IPS-NIHi11 (cell line): ENCODE data around the gene NUP93.

Source experiments
- DNase-seq: peaks from one replicate; pipeline ENCODE4 v3.0.0; 2012; ENCODE audit warnings: mixed read lengths, low spot score

NUP93 gene

GRCh38 chr16:56743840-56744239 lies 13.9 kb downstream of the NUP93 start:
- peak; percentile 14 for DNase-seq

DNA sequence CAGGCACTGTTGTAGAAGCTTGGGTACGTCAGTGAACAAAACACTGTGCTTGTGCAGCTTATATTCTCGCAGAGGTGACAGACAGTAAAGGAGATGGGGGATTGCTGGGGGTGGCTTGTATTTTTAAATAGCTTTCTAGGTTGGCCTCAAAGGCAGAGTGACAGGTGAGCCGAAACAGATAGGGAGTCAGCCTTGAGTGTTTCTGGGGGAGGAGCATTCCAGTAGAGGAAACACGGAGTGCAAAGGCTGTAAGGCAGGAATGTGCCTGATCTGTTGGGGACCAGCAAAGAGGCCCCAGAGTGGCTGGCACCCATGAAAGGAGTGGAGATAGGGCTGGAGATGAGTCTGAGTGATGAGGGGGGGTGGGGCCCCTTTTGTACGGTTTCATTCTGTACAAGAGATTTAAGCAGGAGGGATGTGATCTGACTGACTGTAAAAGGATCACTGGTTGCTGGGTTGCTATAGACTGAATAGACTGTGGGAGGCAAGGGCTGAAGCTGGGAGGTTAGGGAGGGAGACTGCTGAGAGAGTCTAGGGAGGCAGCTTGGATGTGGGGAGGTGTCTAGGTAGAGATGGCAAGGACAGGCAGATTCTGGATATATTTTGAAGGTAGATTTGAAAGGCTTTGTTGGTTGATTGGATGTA lies 15.2 kb downstream of the NUP93 start:
- DNase-seq, result peak; percentile 12

DNA sequence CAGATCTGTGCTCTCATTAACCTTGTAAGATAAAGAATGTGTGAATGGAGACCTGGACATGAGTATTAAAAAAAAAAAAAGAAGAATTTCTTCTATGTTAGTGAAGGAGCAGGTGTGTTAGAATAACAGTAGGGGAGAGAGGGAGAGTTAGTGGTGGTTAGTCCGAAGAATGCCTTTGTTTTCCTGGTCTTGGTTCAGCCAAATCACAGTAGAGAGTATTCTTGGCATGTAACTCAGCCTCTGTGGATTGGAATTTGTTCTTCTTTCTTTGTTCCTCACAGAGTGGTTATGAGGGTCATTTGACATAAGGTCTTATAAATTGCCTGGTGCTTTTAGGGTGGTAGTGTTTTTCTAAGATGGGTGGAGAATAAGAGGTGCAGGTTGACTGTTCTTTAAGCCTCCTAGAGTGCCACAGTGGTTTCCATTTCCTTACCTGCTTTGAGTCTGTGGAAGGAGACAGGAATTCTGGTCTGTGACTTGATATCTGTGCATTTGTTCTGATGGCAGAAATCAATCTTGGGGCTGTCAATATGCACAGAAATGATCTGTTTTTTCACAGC lies 17.6 kb downstream of the NUP93 start:
- DNase-seq, result peak; percentile 16

DNA sequence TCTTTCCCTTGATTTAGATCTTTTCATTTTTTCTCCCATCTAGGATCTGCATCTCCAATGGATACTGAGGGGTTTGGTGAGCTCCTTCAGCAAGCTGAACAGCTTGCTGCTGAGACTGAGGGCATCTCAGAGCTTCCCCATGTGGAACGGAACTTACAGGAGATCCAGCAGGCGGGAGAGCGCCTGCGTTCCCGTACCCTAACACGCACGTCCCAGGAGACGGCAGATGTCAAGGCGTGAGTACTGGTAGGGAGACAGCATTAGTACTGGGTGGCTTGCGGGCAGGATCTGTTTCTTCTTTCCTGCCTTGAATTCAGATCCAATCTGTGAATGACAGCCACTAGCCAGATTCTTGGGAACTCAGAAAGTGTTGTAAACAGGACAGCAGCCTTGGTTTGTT lies 18.3 kb downstream of the NUP93 start:
- DNase-seq, result no peak

DNA sequence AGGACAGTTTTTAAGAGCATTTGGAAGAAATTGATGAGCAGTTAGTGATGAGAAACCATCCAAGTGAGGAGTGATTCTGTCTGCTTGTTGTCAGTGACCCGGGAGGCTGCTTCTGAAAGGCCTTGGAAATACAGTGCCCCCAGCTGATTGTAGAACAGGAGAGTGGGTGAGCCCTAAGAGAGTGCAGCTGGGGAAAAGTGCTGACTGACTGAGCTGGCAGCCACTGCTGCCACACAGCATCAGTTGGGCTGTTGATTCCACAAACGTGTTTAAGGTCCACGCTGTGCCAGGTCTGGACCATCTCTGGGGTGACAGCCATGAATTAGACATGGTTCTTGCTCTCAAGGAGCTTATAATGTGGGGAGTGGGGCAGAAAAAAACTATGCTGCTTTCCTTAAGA lies 18.9 kb downstream of the NUP93 start:
- no peak for DNase-seq

- DNase-seq, result no peak
These were observed 20.0 kb downstream of the NUP93 start for GRCh38 chr16:56749672-56750491.

- no peak for DNase-seq
These were observed 23.5 kb downstream of the NUP93 start for GRCh38 chr16:56753410-56753809.

DNA sequence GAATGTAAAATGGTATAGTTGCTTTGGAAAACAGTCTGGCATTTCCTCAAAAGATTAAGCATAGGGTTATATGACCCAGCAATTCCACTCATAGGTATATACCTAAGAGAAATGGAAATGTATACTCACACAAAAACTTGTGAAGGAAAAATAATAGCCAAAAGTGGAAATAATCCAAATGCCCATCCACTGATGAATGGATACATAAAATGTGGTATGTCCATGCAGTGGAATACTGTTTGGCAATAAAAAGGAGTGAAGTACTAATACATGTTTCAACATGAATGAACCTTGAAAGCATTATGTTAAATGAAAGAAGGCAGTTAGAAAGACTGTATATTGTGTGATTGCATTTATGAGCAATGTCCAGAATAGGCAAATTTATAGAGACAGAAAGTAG lies 25.1 kb downstream of the NUP93 start:
- DNase-seq, result no peak

GRCh38 chr16:56758432-56758831 lies 28.5 kb downstream of the NUP93 start:
- DNase-seq, result no peak

DNA sequence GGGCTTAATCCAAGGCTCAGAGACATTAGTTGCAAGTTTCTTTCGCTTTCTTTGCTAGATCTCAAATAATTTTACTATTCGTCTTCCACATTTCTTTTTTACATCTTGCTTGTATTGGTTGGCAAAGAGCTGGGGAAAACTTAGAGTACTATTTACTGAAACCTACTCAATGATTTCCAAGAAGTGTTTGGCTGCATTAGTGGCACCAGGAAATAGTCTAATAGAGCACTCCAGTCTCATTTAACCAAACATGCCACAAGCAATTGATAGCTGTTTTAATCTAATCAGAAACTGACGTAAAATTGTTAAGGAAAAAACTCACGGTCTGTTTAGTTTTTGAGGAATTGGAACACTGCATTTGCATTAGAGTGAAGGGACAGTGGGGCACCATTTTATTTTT lies 29.0 kb downstream of the NUP93 start:
- no peak for DNase-seq

DNA sequence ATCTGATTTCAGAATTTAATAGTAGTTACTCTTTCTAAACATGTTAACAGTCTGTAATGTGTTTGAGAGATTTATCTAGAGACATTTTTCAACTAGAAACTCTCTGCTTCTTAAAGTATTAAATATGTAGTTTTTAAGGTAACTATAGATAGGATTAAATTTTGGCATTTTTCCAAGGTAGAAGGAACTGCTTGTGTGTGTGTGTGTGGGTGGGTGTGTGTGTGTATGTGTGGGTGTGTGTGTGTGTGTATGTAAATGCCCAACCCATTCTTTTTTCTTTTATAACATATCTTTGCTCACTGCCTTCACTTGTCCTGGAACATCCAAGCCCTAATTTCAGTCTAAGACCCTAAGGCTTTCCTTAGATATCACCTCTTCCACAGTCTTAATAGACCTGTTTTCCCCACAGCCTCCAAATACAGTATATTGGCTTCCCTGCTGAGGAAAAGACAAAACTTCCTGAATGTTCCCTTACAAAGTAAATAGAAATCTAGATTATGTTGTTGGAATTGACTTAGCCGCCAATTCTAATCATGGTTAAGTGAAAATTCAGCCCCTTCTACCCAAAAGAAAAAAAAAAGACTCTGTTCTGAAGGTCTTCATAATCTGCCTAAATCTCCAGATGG lies 33.5 kb downstream of the NUP93 start:
- no peak for DNase-seq

- no peak for DNase-seq
These were observed 34.9 kb downstream of the NUP93 start for GRCh38 chr16:56764835-56765234.

GRCh38 chr16:56765949-56766348 lies 36.0 kb downstream of the NUP93 start:
- no peak for DNase-seq

DNA sequence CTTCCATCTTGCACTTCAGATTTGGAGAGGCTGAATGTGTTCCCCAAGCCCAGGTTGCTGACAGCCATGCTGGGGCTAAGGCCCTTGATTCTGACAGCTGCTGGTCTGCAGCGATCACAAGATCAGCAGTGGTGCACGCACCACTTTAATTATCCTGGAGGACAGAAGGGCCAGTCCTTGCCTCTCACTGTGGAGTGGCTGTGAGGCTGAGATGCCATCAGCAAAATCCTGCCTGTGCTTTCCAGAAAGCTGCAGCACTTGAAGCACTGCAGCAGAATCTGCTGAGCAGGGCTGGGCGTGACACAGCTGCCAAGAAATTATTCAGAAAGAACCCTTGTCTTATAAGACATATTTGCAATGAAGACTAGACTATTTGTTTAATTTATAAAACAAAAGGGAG lies 37.1 kb downstream of the NUP93 start:
- DNase-seq, result no peak

GRCh38 chr16:56769677-56770076 lies 39.7 kb downstream of the NUP93 start:
- DNase-seq, result no peak

GRCh38 chr16:56771558-56772279 lies 41.8 kb downstream of the NUP93 start:
- no peak for DNase-seq

DNA sequence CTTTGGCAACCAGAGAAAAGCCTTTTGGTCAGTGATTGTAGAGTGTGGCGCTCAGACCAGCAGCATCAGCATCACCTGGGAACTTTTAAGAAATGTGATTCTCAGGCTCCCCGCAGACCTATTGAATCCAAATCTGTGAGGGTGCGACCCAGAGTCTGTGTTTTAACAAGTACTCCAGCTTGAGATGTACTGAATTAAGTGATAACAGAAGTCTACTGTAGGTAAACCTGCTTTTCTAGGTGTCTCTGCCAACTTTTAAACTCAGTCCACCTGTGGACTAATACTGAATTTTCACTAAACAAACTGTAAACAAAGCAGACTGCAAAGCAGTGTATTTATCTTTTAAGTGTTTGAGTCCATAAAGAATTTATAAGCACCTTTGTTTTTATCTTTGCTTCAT lies 43.6 kb downstream of the NUP93 start:
- DNase-seq, result no peak

DNA sequence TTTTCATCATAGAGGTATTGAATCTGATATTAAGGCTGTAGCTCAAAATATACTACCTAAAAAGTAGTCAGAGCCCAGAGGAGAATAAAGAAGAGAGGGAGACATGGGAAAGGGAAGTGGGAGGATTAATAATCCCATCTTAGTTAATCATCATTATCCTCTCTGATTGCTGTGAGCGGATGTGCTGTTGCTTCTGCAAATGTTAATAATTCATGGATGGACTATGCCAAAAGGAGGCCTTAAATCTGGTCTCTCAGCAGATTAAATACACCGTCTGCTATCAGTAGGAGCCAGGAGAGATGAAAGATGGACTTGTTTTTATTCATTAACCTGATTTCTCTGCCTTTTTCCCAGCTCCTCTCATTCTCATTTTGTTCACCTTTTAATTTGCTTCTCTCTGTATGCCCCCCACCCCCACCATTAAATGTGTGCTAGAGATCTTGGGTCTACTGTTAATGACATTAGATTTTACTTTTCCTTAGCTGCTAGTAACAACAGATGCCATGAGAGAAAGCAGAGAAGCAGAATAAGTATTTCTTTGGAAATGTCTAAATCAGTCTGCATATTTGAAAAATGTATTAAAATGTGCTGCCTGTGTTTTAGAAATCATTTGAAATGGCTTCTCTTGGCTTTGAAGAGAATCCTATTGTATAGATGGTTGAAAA lies 44.2 kb downstream of the NUP93 start:
- DNase-seq, result no peak

DNA sequence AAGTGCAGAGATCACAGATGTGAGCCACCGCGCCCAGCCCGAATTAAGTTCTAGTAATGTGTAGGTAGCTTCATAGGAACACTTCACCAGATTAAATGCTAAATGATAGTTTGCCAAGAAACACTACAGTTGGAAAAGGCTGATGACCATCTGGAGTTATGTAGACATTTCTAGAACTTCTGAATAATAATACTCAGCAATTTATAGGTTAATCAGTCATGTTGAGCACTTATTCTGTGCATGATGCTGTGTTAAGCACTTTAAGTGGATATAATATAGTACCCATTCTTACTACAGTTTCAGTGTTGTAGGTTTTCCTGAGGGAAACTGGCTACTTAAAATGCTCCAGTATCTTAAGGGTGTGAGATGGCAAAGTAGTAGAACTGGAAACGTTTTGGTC lies 45.2 kb downstream of the NUP93 start:
- no peak for DNase-seq

DNA sequence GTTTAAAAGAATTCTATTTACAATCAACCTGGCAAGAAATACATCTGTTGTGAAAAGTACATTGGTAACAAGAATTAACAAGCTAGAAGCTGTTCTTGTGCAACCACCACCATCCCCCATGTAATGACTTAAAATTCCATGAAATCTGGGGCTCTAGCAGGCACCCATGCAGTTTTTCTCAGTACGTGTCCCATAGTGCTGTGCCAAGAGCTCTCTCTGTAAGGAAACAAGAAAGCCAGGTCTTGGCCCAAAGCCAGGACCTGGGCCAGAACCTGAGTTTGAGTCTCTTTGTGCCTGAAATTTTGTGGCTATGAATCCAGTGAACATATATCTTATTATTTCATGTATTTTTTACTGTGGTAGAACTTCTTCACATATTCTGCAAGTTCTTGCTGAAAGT lies 46.6 kb downstream of the NUP93 start:
- DNase-seq, result no peak

GRCh38 chr16:56777001-56777400 lies 47.1 kb downstream of the NUP93 start:
- DNase-seq, result no peak

- no peak for DNase-seq
These were observed 47.6 kb downstream of the NUP93 start for GRCh38 chr16:56777482-56777881.
